GM10266 (cell line): ENCODE measurements around the gene SF1.

Source experiments
- DNase-seq: peaks from one replicate; pipeline ENCODE4 v3.0.0; 2012; ENCODE audit errors: extremely low spot score
- TF ChIP-seq, protein P1 (sequence below): IDR thresholded peaks from 2 replicates; pipeline ENCODE4 v1.5.1; 2012; ENCODE audit warnings: mild to moderate bottlenecking, low read depth; ENCODE audit not compliant: control insufficient read depth, insufficient read depth; ENCODE audit errors: missing control alignments

The SF1 gene

DNA sequence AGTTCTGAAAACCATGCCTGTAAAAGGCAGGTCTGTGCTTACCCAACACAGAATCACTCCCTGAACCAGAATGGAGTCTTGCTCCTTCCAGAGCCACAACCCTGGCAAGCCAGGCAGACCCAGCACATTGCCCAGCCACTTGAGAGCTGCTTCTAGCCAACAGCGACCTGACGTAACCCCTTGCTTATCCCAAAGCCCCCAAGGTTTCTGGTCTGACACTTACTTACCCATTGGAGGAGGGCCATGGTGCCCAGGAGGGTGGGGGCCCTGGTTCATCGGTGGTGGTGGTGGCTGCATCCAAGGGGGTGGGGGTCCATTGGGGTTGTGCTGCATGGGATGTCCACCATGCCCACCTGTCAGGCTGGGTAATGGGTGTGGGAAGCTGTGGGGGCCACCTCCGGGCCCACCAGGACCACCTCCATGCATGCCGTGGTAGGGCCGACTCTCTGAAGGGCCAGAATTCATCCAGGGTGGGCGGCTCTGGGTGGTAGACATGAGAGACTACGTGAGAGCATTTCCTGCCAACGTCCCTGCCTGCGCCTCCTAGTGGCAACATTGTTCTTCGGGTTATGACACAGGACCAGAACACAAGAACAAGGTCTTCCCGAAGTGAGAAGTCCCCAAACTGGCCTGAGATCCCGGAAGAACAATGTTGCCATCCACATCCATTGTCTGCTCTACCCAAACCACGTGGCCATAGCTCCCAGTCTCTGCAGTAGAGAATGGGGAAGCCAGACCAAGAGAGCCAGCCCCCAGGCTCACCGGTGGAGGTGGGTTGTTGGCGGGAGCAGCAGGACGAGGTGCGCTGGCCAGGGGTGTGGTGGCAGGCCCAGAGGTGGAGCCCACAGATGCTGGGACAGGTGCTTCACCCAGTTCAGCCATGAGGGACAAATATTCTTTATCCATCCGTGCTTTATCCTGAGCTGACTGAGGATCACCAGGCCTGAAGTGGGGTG lies 10.7 kb downstream of the SF1 start:
- TF ChIP-seq, protein P1, sequence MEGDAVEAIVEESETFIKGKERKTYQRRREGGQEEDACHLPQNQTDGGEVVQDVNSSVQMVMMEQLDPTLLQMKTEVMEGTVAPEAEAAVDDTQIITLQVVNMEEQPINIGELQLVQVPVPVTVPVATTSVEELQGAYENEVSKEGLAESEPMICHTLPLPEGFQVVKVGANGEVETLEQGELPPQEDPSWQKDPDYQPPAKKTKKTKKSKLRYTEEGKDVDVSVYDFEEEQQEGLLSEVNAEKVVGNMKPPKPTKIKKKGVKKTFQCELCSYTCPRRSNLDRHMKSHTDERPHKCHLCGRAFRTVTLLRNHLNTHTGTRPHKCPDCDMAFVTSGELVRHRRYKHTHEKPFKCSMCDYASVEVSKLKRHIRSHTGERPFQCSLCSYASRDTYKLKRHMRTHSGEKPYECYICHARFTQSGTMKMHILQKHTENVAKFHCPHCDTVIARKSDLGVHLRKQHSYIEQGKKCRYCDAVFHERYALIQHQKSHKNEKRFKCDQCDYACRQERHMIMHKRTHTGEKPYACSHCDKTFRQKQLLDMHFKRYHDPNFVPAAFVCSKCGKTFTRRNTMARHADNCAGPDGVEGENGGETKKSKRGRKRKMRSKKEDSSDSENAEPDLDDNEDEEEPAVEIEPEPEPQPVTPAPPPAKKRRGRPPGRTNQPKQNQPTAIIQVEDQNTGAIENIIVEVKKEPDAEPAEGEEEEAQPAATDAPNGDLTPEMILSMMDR: peak; percentile 75
- peak; percentile 62 for DNase-seq

DNA sequence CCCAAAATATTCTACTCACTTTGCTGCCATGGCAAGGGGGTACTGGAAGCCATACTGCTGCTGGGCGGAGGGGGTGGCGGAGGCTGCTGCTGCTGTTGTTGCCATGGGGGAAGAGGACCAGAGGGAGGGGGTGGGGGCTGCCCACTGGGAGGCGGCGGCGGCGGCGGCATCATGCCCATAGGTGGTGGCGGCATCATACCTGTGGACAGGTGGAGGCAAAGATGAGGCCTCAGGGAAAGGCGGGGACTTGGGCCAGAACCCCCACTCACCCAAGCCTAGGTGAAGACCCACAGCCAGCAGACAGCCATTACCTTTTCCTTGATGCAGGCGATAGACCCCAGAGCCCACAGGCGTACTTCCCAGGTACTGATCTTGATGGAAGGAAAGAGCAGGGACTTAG lies 11.5 kb downstream of the SF1 start:
- DNase-seq: no peak
- TF ChIP-seq, protein P1: no peak

DNA sequence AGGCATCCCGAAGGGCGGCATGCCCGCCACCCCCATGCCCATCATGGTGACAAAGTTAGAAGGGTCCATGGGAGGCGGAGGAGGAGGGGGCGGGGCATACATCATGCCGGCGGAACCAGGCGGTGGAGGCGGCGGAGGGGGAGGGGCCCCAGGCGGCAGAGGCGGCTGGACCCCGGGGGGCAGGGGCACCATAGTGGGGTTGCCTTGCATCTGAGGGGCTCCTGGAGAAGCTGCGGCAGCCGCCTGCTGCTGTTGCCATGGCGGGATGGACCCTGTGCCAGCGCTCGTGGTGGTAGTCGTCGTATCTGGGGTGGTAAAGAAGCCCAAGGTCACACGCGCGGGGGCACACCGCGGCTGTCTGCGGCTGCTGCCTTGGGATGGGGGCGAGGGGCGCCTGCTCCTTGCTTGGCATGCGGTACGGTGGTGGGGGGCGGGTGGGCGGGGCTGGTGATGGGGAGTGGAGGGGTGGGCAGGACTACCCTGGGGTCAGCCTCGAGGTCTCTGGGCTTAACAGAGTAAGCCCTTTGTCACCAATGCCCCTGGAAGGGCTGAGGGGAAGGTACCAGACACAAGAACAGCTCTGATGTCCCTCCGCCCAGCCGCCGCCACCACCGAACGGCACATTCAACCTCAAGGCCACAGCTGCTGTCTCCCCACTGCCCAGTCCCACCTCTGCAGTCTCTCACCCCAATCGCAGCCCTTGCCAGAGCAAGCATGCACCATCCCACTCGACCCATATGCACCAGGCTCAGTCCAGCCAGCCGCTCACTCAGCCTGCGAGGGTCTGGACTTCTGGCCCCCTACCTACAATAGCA lies 12.3 kb downstream of the SF1 start:
- TF ChIP-seq, protein P1: no peak
- no peak for DNase-seq

DNA sequence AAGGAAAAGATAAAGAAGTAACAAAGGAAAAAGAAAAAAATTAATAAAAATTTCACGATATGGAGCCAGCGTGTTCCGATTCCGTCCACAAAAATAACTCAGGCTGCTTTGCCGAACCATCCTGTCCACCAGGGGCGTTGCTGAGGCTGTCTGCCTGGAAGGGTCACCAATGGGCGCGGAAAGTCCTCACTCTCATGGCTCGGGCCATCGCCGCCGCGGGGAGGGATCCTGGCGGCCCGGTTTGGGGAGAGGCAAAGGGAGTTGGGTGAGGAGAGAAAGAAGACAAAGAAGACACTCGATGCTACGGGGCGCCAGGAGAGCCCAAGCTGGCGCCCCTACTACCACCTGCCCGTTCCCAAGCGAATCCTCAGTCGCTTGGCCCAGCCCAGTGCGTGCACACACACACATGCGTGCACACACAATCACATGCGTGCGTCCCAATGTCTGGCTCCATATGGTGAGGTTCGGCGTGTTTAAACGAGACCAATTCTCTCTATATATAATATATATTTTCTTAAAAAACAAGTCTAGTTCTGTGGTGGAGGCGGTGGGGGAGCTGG lies 13.0 kb downstream of the SF1 start:
- TF ChIP-seq, protein P1: no peak
- DNase-seq: no peak

DNA sequence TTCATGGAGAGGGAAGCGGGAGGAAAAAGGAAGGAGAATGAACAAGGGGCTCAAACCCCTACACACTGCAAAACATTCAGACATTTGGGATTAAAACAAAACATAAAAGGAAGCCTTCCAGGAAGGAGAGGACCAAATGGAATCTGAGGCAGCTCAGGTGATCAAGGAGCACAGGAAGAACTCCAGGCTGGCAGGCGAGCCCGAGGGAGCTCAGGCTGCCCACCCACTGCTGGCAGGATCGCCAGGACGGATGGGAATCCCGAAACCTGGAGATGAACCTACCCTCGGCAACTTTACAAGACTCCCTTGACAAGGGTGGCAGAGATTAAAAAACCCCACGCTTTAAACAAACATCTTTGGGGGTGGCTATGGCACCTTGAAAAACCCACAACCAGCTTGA lies 13.6 kb downstream of the SF1 start:
- TF ChIP-seq, protein P1: no peak
- DNase-seq: no peak

DNA sequence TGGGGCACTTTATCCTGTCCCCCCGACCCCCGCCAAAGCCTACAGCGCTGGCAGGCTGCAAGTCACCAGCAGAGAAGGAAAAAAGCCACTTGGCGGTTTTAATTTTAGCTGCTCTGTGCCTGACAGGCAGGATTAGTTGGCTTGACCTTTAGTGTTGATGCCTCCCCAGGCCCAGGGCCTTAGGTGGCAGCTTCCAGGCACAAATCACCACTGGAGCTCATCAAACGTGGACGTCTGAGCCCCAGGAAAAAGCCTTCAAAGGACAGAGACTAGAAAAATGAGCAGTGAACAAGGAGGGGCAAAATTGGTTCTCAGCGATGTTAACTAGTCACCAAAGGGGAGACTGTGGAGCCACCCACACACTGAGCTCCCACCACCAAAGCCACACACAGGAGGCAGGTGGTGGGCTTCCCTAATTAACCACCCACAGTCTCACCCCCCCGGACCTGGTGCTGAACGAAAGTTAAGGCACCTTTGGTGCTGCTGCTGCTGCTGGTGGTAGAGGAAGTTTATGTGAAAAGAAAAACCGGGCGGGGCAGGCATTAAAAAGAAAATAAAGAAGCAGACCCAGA lies 14.2 kb downstream of the SF1 start:
- no peak for DNase-seq
- TF ChIP-seq, protein P1: no peak
